HCT116 (cell line): ENCODE measurements around the gene ERVV-1. TPM values are rescaled to one million over a fixed set of nuclear protein-coding genes. Genes with fewer than 3 reads are reported as not detected.

Experiments
- ATAC-seq: fragments of 200-7000 bp; cut with Tn5 transposase; 2 replicates; pipeline ENCODE4 v1.9.1; 2020; ENCODE audit warnings: mild to moderate bottlenecking, moderate library complexity
- BruUV-seq: library from RNA; stranded (reverse); fragments of 400-500 nt; replicated peaks from 2 replicates; lab custom pipeline; 2021; lab: Mats Ljungman, UMichigan
- CTCF ChIA-PET: fragments of 300-600 bp; sonication (Branson Sonifier 250); formaldehyde crosslinking; loops from one replicate; lab custom pipeline; 2021; ENCODE audit warnings: antibody characterized with exemption; lab: Charles Lee
- POLR2A ChIA-PET: fragments of 300-600, 350-600 bp; sonication (Branson Sonifier 250); formaldehyde crosslinking; loops from one replicate; lab custom pipeline; 2021; ENCODE audit warnings: antibody characterized with exemption; lab: Charles Lee
- RAD21 ChIA-PET, 2 experiments: fragments of 300-600 bp; sonication (Branson Sonifier 250); formaldehyde crosslinking; loops; one replicate each; lab custom pipeline; 2023; ENCODE audit warnings: low total read pairs in 2 of 2; ENCODE audit not compliant: uncharacterized antibody in 2 of 2, unreplicated experiment in 2 of 2, low non-redundant PET in 1 of 2; lab: Charles Lee
- DNase-seq: peaks from one replicate; pipeline ENCODE4 v3.0.0-alpha.2; 2010; ENCODE audit warnings: low read depth, low spot score
- H2AFZ ChIP-seq: fragments of 200-600 bp; shearing (Covaris generic), sonication (generic); 2 replicates; pipeline ENCODE4 v1.6.1; 2017; ENCODE audit warnings: low read depth, mixed run types, mixed read lengths, antibody characterized with exemption, low read length; ENCODE audit not compliant: poor library complexity, severe bottlenecking
- H3K27ac ChIP-seq: 2 replicates; pipeline ENCODE4 v1.5.1; 2012; ENCODE audit warnings: low read depth, low read length
- H3K27me3 ChIP-seq: fragments of 200-600 bp; sonication (generic); 2 replicates; pipeline ENCODE4 v1.6.1; 2016; ENCODE audit warnings: mixed run types, low read length, mixed read lengths; ENCODE audit not compliant: insufficient read depth
- H3K36me3 ChIP-seq, 2 experiments: fragments of 200-500 bp in 1 of 2; fragments of 200-600 bp in 1 of 2; sonication (Bioruptor generic) in 1 of 2; sonication (generic) in 1 of 2; 2 replicates each; pipeline versions ENCODE4 v1.5.1 to v1.6.1; 2014 to 2016; ENCODE audit warnings: low read length in 2 of 2, inconsistent platforms in 1 of 2, mixed read lengths in 1 of 2, mixed run types in 1 of 2; ENCODE audit not compliant: insufficient read depth in 2 of 2, control insufficient read depth in 1 of 2
- H3K4me1 ChIP-seq, 2 experiments: fragments of 200-600 bp in 1 of 2; sonication (generic) in 1 of 2; 2 replicates each; pipeline versions ENCODE4 v1.5.1 to v1.6.1; 2012 to 2017; ENCODE audit warnings: low read length in 2 of 2, inconsistent platforms in 1 of 2, mild to moderate bottlenecking in 1 of 2, mixed read lengths in 1 of 2, mixed run types in 1 of 2, moderate library complexity in 1 of 2; ENCODE audit not compliant: insufficient read depth in 2 of 2, control insufficient read depth in 1 of 2
- H3K4me2 ChIP-seq: fragments of 200-600 bp; sonication (generic); 2 replicates; pipeline ENCODE4 v1.6.1; 2017; ENCODE audit warnings: mixed run types, low read length, mixed read lengths
- H3K4me3 ChIP-seq, 2 experiments: fragments of 200-600 bp in 1 of 2; sonication (generic) in 1 of 2; replicated peaks in 1 of 2; 2 replicates each; pipeline ENCODE4 v1.5.1; 2011 to 2016; ENCODE audit warnings: low read length in 2 of 2, control low read depth in 1 of 2, low read depth in 1 of 2, mild to moderate bottlenecking in 1 of 2, mixed read lengths in 1 of 2, mixed run types in 1 of 2
- H3K79me2 ChIP-seq: fragments of 200-600 bp; sonication (generic); 2 replicates; pipeline ENCODE4 v1.6.1; 2017; ENCODE audit warnings: mild to moderate bottlenecking, mixed run types, low read length, moderate library complexity, mixed read lengths; ENCODE audit not compliant: insufficient read depth
- H3K9ac ChIP-seq: fragments of 200-600 bp; sonication (generic); 2 replicates; pipeline ENCODE4 v1.6.1; 2016; ENCODE audit warnings: low read length, mixed read lengths
- H3K9me2 ChIP-seq: fragments of 200-600 bp; sonication (generic), shearing (Covaris generic); 2 replicates; pipeline ENCODE4 v1.6.1; 2017; ENCODE audit warnings: mixed run types, mild to moderate bottlenecking, moderate library complexity; ENCODE audit not compliant: insufficient read depth
- H3K9me3 ChIP-seq, 2 experiments: fragments of 200-500 bp in 1 of 2; fragments of 200-600 bp in 1 of 2; sonication (Bioruptor generic) in 1 of 2; sonication (generic) in 1 of 2; 2 replicates each; pipeline ENCODE4 v1.6.1; 2014 to 2017; ENCODE audit warnings: low read length in 2 of 2, mixed read lengths in 2 of 2, inconsistent platforms in 1 of 2, low read depth in 1 of 2, mild to moderate bottlenecking in 1 of 2, mixed run types in 1 of 2, moderate library complexity in 1 of 2; ENCODE audit not compliant: control insufficient read depth in 1 of 2, insufficient read depth in 1 of 2
- H4K20me1 ChIP-seq: fragments of 200-600 bp; sonication (generic), shearing (Covaris generic); 2 replicates; pipeline ENCODE4 v1.6.1; 2017; ENCODE audit warnings: mixed run types, mild to moderate bottlenecking, moderate library complexity; ENCODE audit not compliant: insufficient read depth
- EZH2 ChIP-seq: fragments of 200-600 bp; sonication (generic); IDR thresholded peaks from 2 replicates; pipeline ENCODE4 v1.6.1; 2017; ENCODE audit warnings: antibody characterized with exemption, mixed run types
- EZH2phosphoT487 ChIP-seq: fragments of 200-600 bp; IDR thresholded peaks from 2 replicates; pipeline ENCODE4 v1.6.1; 2018; ENCODE audit warnings: antibody characterized with exemption, borderline replicate concordance
- JUND ChIP-seq: IDR thresholded peaks from 2 replicates; pipeline ENCODE4 v1.6.1; 2012
- RAD21 ChIP-seq: IDR thresholded peaks from 2 replicates; pipeline ENCODE4 v1.6.1; 2012; ENCODE audit warnings: low read depth, mild to moderate bottlenecking
- SIN3A ChIP-seq: IDR thresholded peaks from 2 replicates; pipeline ENCODE4 v1.6.1; 2012; ENCODE audit warnings: low read depth
- SP1 ChIP-seq: IDR thresholded peaks from 2 replicates; pipeline ENCODE4 v1.6.1; 2012; ENCODE audit warnings: low read depth
- SRF ChIP-seq: IDR thresholded peaks from 2 replicates; pipeline ENCODE4 v1.6.1; 2012; ENCODE audit warnings: low read depth
- YY1 ChIP-seq: IDR thresholded peaks from 2 replicates; pipeline ENCODE4 v1.6.1; 2011; ENCODE audit warnings: low read length, low read depth, moderate library complexity, mild to moderate bottlenecking; ENCODE audit not compliant: insufficient replicate concordance; ENCODE audit errors: extremely low read depth
- ZFX ChIP-seq: fragments of 450-650 bp; IDR thresholded peaks from 2 replicates; pipeline ENCODE4 v1.6.1; 2017
- intact Hi-C: fragments of 100-400 bp; cut with micrococcal nuclease; formaldehyde crosslinking; loops from 2 replicates; pipeline ENCODE4 v1.10.0; 2022
- total RNA-seq: library from RNA; stranded (reverse); gene quantifications from one replicate; pipeline ENCODE4 v1.2.1, GENCODE V29; 2021; ENCODE audit not compliant: unreplicated experiment
- TF ChIP-seq, protein P1 (sequence below), 3 experiments: fragments of 200-600 bp in 1 of 3; sonication (generic) in 1 of 3; IDR thresholded peaks in 2 of 3; conservative IDR thresholded peaks in 1 of 3; 2 replicates each; pipeline ENCODE4 v1.5.1; 2012 to 2017; ENCODE audit warnings: low read depth in 2 of 3, low read length in 2 of 3, antibody characterized with exemption in 1 of 3, borderline replicate concordance in 1 of 3, control low read depth in 1 of 3, mild to moderate bottlenecking in 1 of 3, mixed read lengths in 1 of 3, mixed run types in 1 of 3, moderate library complexity in 1 of 3; ENCODE audit not compliant: insufficient read depth in 1 of 3
- TF ChIP-seq, protein P2 (sequence below): IDR thresholded peaks from 2 replicates; pipeline ENCODE4 v1.6.1; 2012
- TF ChIP-seq, protein P3 (sequence below): IDR thresholded peaks from 2 replicates; pipeline ENCODE4 v1.6.1; 2012
- TF ChIP-seq, protein P4 (sequence below): IDR thresholded peaks from 2 replicates; pipeline ENCODE4 v1.6.1; 2011; ENCODE audit warnings: mild to moderate bottlenecking, low read length, moderate library complexity; ENCODE audit not compliant: insufficient replicate concordance; ENCODE audit errors: extremely low read depth
- TF ChIP-seq, protein P5 (sequence below): IDR thresholded peaks from 2 replicates; pipeline ENCODE4 v1.6.1; 2012; ENCODE audit warnings: low read depth

Gene ERVV-1
- total RNA-seq, 1 experiment from 2014 or later: not detected

DNA sequence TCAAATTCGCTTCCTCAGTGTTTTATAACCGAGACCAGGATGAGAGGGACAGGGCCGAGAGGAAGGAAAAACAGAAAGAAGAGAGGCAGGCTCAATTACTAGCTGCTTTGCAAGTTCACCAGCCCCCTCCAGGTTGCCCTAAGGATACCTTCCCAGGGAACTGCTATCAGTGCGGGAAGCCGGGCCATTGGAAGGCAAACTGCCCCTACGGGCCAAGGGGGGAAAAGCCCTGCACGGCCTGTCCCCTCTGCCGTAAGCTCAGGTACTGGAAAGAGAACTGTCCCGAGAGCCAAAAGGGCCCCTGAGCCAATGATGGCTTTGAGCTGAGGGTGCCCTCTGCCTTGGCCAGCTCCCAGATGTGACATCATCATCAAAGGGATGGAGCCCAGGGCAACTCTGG lies 3.2 kb upstream of the ERVV-1 start (continued):
- TF ChIP-seq, protein P1, sequence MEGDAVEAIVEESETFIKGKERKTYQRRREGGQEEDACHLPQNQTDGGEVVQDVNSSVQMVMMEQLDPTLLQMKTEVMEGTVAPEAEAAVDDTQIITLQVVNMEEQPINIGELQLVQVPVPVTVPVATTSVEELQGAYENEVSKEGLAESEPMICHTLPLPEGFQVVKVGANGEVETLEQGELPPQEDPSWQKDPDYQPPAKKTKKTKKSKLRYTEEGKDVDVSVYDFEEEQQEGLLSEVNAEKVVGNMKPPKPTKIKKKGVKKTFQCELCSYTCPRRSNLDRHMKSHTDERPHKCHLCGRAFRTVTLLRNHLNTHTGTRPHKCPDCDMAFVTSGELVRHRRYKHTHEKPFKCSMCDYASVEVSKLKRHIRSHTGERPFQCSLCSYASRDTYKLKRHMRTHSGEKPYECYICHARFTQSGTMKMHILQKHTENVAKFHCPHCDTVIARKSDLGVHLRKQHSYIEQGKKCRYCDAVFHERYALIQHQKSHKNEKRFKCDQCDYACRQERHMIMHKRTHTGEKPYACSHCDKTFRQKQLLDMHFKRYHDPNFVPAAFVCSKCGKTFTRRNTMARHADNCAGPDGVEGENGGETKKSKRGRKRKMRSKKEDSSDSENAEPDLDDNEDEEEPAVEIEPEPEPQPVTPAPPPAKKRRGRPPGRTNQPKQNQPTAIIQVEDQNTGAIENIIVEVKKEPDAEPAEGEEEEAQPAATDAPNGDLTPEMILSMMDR (IDR thresholded peaks at IDR 0.05 in 2 of 3, conservative IDR thresholded peaks at IDR 0.05 in 1 of 3; ENCODE audit: borderline replicate concordance in 1 of 3, insufficient read depth in 1 of 3, low read depth in 2 of 3, low read length in 2 of 3): no peak
- no peak for TF ChIP-seq SP1

DNA sequence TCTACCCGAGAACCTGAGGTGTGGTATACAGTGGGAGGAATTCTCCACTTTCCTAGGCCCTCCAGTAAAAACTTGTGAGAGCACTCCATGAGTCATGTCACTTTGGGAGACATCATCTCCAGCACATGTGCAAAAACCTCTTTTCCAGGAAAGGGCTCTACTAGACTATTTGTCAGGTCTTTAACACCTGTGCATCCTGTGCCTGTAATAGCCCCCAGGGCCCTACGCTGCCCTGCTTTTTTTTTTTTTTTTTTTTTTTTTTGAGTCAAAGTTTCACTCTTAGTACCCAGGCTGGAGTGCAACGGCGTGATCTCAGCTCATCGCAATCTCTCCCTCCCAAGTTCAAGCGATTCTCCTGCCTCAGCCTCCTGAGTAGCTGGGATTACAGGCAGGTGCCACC lies 1.7 kb upstream of the ERVV-1 start:
- H3K9me3 ChIP-seq: peaks cover 0 to 2% of the 10 kb centered on the region in 2 experiments; a peak in 2 of 4 replicates

More for the DNA sequence above, 1.7 kb upstream of the ERVV-1 start:
- Histone ChIP-seq H3K27me3 (no peaks in the 10 kb centered on the region), H3K36me3 (no peaks in the 10 kb centered on the region), H3K79me2 (no peaks in the 10 kb centered on the region), H3K9me2 (no peaks in the 10 kb centered on the region), H3K4me3 (no peak overlapping the region), H3K27ac (no peak overlapping the region), H2AFZ (no peak overlapping the region), H3K4me1 (no peaks in the 10 kb centered on the region)
- intact Hi-C loops: no loop called here
- POLR2A ChIA-PET: no interaction called here
- CTCF ChIA-PET: no interaction called here
- RAD21 ChIA-PET: no interaction called here
- BruUV-seq: no TSS peak
- TF ChIP-seq, protein P1 (IDR thresholded peaks at IDR 0.05 in 2 of 3, conservative IDR thresholded peaks at IDR 0.05 in 1 of 3; ENCODE audit: borderline replicate concordance in 1 of 3, insufficient read depth in 1 of 3, low read depth in 2 of 3, low read length in 2 of 3): no peak
- TF ChIP-seq ZFX (no peak), RAD21 (no peak), JUND (no peak), SRF (no peak), YY1 (no peak), SIN3A (no peak), EZH2phosphoT487 (no peak), EZH2 (no peak)
- TF ChIP-seq, protein P2, sequence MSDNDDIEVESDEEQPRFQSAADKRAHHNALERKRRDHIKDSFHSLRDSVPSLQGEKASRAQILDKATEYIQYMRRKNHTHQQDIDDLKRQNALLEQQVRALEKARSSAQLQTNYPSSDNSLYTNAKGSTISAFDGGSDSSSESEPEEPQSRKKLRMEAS: no peak
- TF ChIP-seq, protein P3, sequence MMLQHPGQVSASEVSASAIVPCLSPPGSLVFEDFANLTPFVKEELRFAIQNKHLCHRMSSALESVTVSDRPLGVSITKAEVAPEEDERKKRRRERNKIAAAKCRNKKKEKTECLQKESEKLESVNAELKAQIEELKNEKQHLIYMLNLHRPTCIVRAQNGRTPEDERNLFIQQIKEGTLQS: no peak
- TF ChIP-seq, protein P4, sequence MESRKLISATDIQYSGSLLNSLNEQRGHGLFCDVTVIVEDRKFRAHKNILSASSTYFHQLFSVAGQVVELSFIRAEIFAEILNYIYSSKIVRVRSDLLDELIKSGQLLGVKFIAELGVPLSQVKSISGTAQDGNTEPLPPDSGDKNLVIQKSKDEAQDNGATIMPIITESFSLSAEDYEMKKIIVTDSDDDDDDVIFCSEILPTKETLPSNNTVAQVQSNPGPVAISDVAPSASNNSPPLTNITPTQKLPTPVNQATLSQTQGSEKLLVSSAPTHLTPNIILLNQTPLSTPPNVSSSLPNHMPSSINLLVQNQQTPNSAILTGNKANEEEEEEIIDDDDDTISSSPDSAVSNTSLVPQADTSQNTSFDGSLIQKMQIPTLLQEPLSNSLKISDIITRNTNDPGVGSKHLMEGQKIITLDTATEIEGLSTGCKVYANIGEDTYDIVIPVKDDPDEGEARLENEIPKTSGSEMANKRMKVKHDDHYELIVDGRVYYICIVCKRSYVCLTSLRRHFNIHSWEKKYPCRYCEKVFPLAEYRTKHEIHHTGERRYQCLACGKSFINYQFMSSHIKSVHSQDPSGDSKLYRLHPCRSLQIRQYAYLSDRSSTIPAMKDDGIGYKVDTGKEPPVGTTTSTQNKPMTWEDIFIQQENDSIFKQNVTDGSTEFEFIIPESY: no peak
- TF ChIP-seq, protein P5, sequence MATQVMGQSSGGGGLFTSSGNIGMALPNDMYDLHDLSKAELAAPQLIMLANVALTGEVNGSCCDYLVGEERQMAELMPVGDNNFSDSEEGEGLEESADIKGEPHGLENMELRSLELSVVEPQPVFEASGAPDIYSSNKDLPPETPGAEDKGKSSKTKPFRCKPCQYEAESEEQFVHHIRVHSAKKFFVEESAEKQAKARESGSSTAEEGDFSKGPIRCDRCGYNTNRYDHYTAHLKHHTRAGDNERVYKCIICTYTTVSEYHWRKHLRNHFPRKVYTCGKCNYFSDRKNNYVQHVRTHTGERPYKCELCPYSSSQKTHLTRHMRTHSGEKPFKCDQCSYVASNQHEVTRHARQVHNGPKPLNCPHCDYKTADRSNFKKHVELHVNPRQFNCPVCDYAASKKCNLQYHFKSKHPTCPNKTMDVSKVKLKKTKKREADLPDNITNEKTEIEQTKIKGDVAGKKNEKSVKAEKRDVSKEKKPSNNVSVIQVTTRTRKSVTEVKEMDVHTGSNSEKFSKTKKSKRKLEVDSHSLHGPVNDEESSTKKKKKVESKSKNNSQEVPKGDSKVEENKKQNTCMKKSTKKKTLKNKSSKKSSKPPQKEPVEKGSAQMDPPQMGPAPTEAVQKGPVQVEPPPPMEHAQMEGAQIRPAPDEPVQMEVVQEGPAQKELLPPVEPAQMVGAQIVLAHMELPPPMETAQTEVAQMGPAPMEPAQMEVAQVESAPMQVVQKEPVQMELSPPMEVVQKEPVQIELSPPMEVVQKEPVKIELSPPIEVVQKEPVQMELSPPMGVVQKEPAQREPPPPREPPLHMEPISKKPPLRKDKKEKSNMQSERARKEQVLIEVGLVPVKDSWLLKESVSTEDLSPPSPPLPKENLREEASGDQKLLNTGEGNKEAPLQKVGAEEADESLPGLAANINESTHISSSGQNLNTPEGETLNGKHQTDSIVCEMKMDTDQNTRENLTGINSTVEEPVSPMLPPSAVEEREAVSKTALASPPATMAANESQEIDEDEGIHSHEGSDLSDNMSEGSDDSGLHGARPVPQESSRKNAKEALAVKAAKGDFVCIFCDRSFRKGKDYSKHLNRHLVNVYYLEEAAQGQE: no peak
- TF ChIP-seq, all 23 proteins: peak for 0
- ATAC-seq: no peak
- Histone ChIP-seq H3K9ac (no peak overlapping the region), H4K20me1 (no peaks in the 10 kb centered on the region), H3K4me2 (no peak overlapping the region)
- DNase-seq: no peak
